K562 treated with DMSO at 1 percent for 24 hours (cell line): ENCODE data around the gene RCE1. TPM values are rescaled to one million over a fixed set of nuclear protein-coding genes. Genes with fewer than 3 reads are reported as not detected.

ENCODE experiments used
- total RNA-seq: library from RNA; unstranded; fragments of 300-600 nt; gene quantifications from 2 replicates; pipeline ENCODE4 v1.2.3, GENCODE V29; 2022; ENCODE audit warnings: low read depth; ENCODE audit not compliant: insufficient read depth

The RCE1 gene
- total RNA-seq = 46.4 and 56.5 TPM in 2 replicates

GRCh38 chr11:66842896-66843775 is at the start of gene RCE1:
Gene RCE1 (plus strand): TSS chr11:66843441. CDS start chr11:66843456, 15 bp downstream.

GRCh38 chr11:66856496-66857233 is 13.4 kb downstream of the RCE1 start, which contains the start of gene LRFN4:
Gene LRFN4 (plus strand): TSS chr11:66857064. CDS start chr11:66857745, 681 bp downstream.

Other genes starting within 250 kb of the RCE1 start
- gene RBM14, start 226.8 kb upstream of the RCE1 start, total RNA-seq = 77.5 and 83.1 TPM in 2 replicates
- gene RBM4, start 204.7 kb upstream of the RCE1 start, total RNA-seq = 108 and 113 TPM in 2 replicates
- 19.3 and 20.0 TPM in 2 replicates for gene RBM4B, start 165.6 kb upstream of the RCE1 start, total RNA-seq
- 16.2 and 19.8 TPM in 2 replicates for gene SPTBN2, start 114.2 kb upstream of the RCE1 start, total RNA-seq
- gene LRFN4, start 13.6 kb downstream of the RCE1 start, total RNA-seq = 20.0 and 26.4 TPM in 2 replicates
- gene PC, start 114.9 kb downstream of the RCE1 start, total RNA-seq = 25.8 and 43.3 TPM in 2 replicates
- not detected in 2 replicates for gene C11orf86, start 131.9 kb downstream of the RCE1 start, total RNA-seq
- 0.60 and 0.64 TPM in 2 replicates for gene SYT12, start 179.7 kb downstream of the RCE1 start, total RNA-seq
- gene RHOD, start 213.4 kb downstream of the RCE1 start, total RNA-seq = not detected in 2 replicates